PC-9 (cell line): Measurements from ENCODE around the gene TMCO4. TPM values are rescaled to one million over a fixed set of nuclear protein-coding genes. Genes with fewer than 3 reads are reported as not detected.

Experiments
- BruUV-seq: library from RNA; stranded (reverse); fragments of 400-500 nt; replicated peaks from 2 replicates; lab custom pipeline; 2021; lab: Mats Ljungman, UMichigan
- CTCF ChIA-PET: fragments of 300-600 bp; sonication (Branson Sonifier 250); formaldehyde crosslinking; loops from one replicate; lab custom pipeline; 2022; ENCODE audit warnings: antibody characterized with exemption; lab: Charles Lee
- POLR2A ChIA-PET: fragments of 300-600 bp; sonication (Branson Sonifier 250); formaldehyde crosslinking; loops from one replicate; lab custom pipeline; 2022; ENCODE audit warnings: antibody characterized with exemption; ENCODE audit not compliant: unreplicated experiment; lab: Charles Lee
- DNase-seq, 2 experiments: peaks; one replicate each; pipeline versions ENCODE4 v3.0.0 to v3.0.0-alpha.2; 2015 to 2022; ENCODE audit warnings: mixed read lengths in 1 of 2
- H2AFZ ChIP-seq: fragments of 200-600 bp; sonication (generic); 2 replicates; pipeline ENCODE4 v1.8.1; 2017; ENCODE audit warnings: antibody characterized with exemption
- H3F3A ChIP-seq: fragments of 200-600 bp; sonication (generic); 2 replicates; pipeline ENCODE4 v1.8.1; 2017; ENCODE audit warnings: antibody characterized with exemption, mild to moderate bottlenecking, low read depth; ENCODE audit not compliant: insufficient read depth
- H3K27ac ChIP-seq: fragments of 200-600 bp; sonication (generic); 2 replicates; pipeline ENCODE4 v1.6.1; 2016; ENCODE audit warnings: mixed run types
- H3K27me3 ChIP-seq: fragments of 200-600 bp; sonication (generic); 2 replicates; pipeline ENCODE4 v1.6.1; 2016; ENCODE audit warnings: low read depth, mixed run types; ENCODE audit not compliant: insufficient read depth
- H3K36me3 ChIP-seq: fragments of 200-600 bp; sonication (generic); 2 replicates; pipeline ENCODE4 v1.6.1; 2016; ENCODE audit warnings: low read depth, mixed run types
- H3K4me1 ChIP-seq: fragments of 200-600 bp; sonication (generic); replicated peaks from 2 replicates; pipeline ENCODE4 v1.6.1; 2016; ENCODE audit warnings: mixed run types; ENCODE audit not compliant: insufficient read depth
- H3K4me2 ChIP-seq: fragments of 200-600 bp; sonication (generic); 2 replicates; pipeline ENCODE4 v1.6.1; 2017; ENCODE audit warnings: mixed run types
- H3K4me3 ChIP-seq: fragments of 200-600 bp; sonication (generic); 2 replicates; pipeline ENCODE4 v1.6.1; 2016; ENCODE audit warnings: mixed run types
- H3K79me2 ChIP-seq: fragments of 200-600 bp; sonication (generic); 2 replicates; pipeline ENCODE4 v1.6.1; 2017; ENCODE audit warnings: low read depth, mixed run types
- H3K9me2 ChIP-seq: fragments of 200-600 bp; sonication (generic); 2 replicates; pipeline ENCODE4 v1.8.1; 2017; ENCODE audit warnings: mild to moderate bottlenecking; ENCODE audit not compliant: insufficient read depth
- H3K9me3 ChIP-seq: fragments of 200-600 bp; sonication (generic); 2 replicates; pipeline ENCODE4 v1.8.1; 2016; ENCODE audit warnings: low read depth; ENCODE audit not compliant: insufficient read depth
- H4K20me1 ChIP-seq: fragments of 200-600 bp; sonication (generic); 2 replicates; pipeline ENCODE4 v1.8.1; 2017; ENCODE audit not compliant: insufficient read depth
- CTCF ChIP-seq: fragments of 200-600 bp; sonication (generic); conservative IDR thresholded peaks from 2 replicates; pipeline ENCODE4 v1.6.1; 2017; ENCODE audit warnings: mixed run types, antibody characterized with exemption, mild to moderate bottlenecking, moderate library complexity
- EZH2 ChIP-seq: fragments of 200-600 bp; sonication (generic); IDR thresholded peaks from 2 replicates; pipeline ENCODE4 v1.8.0; 2017; ENCODE audit warnings: antibody characterized with exemption, low read depth
- intact Hi-C: fragments of 100-400 bp; cut with micrococcal nuclease; formaldehyde crosslinking; loops from one replicate; pipeline ENCODE4 v1.10.0; 2022; ENCODE audit not compliant: unreplicated experiment
- total RNA-seq: library from RNA; stranded (reverse); gene quantifications from 2 replicates; pipeline ENCODE4 v1.2.3, GENCODE V29; 2021

TMCO4 gene
- total RNA-seq, 1 experiment from 2014 or later = 22.6 TPM

DNA sequence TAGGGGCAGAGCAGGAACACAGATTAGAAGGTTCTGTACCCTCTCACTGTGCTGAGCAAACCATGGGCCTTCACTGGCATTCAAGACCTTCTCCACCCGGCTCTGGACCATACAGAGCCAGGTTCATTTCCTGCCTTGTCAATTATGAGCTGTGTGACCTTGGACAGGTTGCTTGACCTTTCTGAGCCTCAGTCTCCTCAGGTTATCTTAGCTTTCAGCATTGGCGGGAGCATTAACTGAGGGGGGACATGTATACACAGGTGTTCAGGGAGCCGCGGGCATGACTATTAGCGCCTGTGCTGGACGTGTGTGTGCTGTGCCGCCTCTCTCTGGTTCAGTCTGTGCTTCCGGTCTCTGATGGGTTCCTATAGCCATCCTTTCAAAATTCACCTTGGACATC lies 102.9 kb downstream of the TMCO4 start:
- H2AFZ ChIP-seq = no peak overlapping the region
- no TSS peak for BruUV-seq
- H3K9me2 ChIP-seq = no peaks in the 10 kb centered on the region
- no peaks in the 10 kb centered on the region for H3K36me3 ChIP-seq
- no peak overlapping the region for H3K4me3 ChIP-seq
- no peak overlapping the region for H3K4me2 ChIP-seq
- TF ChIP-seq EZH2 = no peak
- TF ChIP-seq CTCF = no peak
- no peaks in the 10 kb centered on the region for H3F3A ChIP-seq
- no peaks in the 10 kb centered on the region for H4K20me1 ChIP-seq
- H3K4me1 ChIP-seq = no peaks in the 10 kb centered on the region
- ChIA-PET CTCF (interaction anchor here (0.6 kb wide), 1 partner anchor 315 kb away, joined by 5 read pairs; no protein-coding TSS in a partner anchor), POLR2A (no interaction called here)
- DNase-seq = no peak
- no peak overlapping the region for H3K27ac ChIP-seq
- H3K27me3 ChIP-seq = no peaks in the 10 kb centered on the region
- no peaks in the 10 kb centered on the region for H3K79me2 ChIP-seq
- intact Hi-C loops = no loop called here
- H3K9me3 ChIP-seq = no peaks in the 10 kb centered on the region

DNA sequence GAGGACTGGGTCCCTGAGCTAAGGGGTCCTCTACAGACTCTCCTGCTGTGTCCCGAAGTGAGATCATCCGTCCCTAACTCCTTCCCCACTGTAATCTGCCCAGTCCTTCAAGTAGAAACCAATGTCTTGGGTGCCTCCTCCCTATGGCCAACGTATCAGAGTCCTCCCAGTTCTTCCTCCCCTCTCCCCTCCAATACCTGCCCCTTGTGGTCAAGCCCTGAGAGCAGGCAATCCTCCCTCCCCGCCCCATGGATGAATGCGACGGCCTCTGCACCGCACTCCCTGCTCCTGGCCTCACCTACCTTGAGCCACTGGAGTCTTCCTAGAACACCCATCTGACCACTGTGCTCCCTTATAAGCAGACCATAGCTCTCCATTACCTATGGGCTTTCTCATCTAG lies 103.9 kb downstream of the TMCO4 start:
- Histone ChIP-seq H3K9me2 (no peaks in the 10 kb centered on the region), H3F3A (no peaks in the 10 kb centered on the region), H4K20me1 (no peaks in the 10 kb centered on the region), H3K4me2 (no peak overlapping the region), H3K4me1 (no peaks in the 10 kb centered on the region), H3K79me2 (no peaks in the 10 kb centered on the region), H3K9me3 (no peaks in the 10 kb centered on the region), H2AFZ (no peak overlapping the region), H3K27ac (no peak overlapping the region), H3K27me3 (no peaks in the 10 kb centered on the region), H3K36me3 (no peaks in the 10 kb centered on the region), H3K4me3 (no peak overlapping the region)
- intact Hi-C loops = no loop called here
- no TSS peak for BruUV-seq
- ChIA-PET CTCF (no interaction called here), POLR2A (no interaction called here)
- TF ChIP-seq CTCF (no peak), EZH2 (no peak)
- DNase-seq = no peak

- H3K9me2 ChIP-seq = no peaks in the 10 kb centered on the region
- no peaks in the 10 kb centered on the region for H3K4me1 ChIP-seq
- H3K4me3 ChIP-seq = no peak overlapping the region
- DNase-seq = no peak
- no peaks in the 10 kb centered on the region for H3K27me3 ChIP-seq
- H3K9me3 ChIP-seq = no peaks in the 10 kb centered on the region
- intact Hi-C loops = no loop called here
- no peaks in the 10 kb centered on the region for H3K36me3 ChIP-seq
- H3K4me2 ChIP-seq = no peak overlapping the region
- no peaks in the 10 kb centered on the region for H4K20me1 ChIP-seq
- no peak for TF ChIP-seq CTCF
- no peak for TF ChIP-seq EZH2
- no peaks in the 10 kb centered on the region for H3K79me2 ChIP-seq
- no peak overlapping the region for H2AFZ ChIP-seq
- POLR2A ChIA-PET = no interaction called here
- no peak overlapping the region for H3K27ac ChIP-seq
- CTCF ChIA-PET = no interaction called here
- no peaks in the 10 kb centered on the region for H3F3A ChIP-seq
- no TSS peak for BruUV-seq
Observed at GRCh38 chr1:19694298-19694697, 105.4 kb downstream of the TMCO4 start.
